NCI-H226 (cell line): ENCODE results near the gene SPEN.
"Not testable (repeated sequence)": the region's sequence is repeated elsewhere in the genome, so short reads cannot be mapped to it uniquely, and the experiment has no call there.

Experiments
- DNase-seq: peaks from one replicate; pipeline ENCODE4 v3.0.0-alpha.2; 2015

SPEN gene

DNA sequence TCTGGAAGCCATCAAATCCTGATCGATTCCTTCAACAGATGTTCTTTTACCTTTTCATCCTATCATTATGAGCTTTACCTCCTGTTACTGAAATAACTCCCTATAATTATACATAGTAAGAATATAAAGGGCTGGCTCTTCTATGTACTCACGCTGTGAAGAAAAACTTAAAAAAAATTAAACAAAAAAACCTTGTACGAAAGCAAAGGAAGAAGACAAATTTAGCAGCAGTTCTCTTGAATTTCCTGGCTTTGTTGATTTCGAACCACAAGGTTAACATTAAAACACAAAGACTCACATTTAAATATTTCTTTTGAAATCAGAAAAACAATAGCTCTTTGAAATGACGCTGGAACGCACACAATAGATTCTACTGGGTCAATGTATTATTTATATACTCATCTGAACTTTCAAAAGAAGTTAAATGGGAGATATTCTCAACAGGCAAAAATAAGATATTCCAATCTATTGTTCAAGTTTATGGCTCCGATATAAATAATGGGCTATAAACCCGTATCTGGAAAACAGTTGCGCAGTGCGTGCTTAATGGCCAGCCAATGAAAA, 13.6 kb upstream of the SPEN start:
- no peak for DNase-seq

DNA sequence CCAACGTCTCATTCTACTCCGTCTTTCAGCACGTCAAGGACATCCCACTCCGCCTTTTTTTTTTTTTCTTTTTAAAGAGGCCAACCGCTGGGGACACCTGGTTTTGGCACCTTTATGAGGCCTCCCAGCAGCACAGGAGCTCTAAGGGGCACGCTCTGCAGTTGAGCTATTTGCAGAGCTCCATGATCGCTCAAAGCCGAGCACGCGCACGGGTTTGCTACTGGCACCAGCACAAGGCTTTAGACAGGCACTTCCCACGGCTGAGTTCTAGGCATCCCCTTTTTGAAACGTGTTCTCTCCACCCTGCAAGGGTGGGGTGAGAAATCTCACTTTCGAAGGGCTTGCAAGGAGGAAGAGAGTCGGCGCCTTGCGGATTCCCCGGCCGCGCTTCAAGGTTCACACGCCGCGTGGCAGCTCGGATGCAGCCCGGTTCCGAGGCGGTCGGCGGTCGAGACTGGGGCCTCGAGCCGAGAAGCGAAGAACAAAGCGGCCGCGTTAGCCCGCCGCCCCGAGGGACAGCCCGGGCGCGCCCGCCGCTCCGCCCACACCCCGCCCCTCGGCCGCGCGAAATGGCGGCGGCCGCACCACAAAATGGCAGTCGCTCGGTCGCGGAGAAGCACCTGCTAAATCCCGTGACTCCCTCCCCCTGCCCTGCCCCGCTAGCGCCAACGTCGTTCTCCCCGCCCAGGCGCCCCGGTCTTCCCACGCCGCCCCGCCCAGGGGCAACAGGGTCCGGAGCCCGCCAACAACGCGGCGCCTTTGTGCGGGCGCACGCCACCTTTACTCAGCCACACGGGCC, 12.9 kb upstream of the SPEN start:
- DNase-seq, result peak; percentile 91

DNA sequence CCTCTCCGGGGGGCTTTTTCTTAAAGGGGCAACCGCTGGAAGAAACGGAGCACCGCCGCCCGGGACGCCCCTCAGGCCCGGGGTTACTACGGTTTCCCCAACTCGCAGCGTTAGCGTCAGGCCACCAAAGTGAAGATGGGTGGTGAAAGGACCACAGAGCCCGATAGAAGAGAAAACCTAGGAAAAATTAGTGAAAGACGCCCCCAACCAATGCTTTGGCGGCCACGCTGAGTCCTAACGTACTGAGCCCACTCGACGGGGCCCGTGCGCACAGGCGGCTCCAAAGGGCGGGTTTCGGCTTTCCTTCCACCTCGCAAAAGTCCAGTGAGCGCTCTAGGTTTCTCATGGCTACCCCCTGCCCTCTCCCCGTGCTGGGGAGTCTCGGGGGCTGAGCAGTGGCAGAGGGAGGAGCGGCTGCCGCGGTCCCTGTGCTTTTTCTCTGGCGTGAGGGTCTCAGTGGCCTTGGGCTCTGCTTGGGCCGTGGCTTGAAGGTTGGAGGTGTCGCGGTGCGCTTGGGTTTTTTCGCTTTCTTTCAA, 12.2 kb upstream of the SPEN start:
- DNase-seq, result no peak

DNA sequence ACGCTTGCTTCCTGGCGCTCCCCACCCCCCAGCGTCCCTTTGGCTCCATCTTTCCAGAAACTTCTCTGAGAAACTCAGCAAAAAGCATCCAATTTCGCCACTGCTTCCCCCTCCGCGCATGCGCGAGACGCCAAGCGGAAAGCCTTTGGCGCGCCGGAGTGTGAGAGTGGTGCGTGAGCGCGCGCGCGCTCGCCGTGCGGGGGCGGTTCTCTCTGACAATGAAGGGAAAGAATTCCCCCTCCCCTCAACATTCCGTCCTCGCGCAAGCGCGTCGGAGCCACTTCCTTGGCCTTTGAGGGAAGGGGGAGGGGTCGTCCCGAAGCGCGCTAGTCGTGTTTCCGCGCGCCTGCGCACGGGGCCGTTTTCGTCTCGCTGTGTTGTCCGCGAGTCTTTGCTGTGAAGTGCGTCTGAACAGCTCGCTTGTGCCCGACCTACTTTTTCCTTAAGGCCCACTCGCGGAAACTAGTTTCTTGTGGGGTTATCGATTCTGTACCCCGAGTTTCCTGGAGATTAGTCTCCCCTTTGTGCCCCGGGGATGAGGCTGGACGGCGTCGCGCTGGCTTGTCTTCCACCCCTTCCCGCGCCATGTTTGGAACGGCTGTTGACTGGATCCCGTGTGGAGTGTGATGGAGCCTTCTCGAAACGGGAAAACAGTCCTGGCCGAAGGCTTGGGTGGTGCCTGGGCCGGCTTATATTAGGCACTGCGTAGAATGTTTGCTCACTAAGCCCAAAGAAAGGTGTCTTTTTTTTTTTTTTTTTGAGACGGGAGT, 11.6 kb upstream of the SPEN start:
- DNase-seq, result peak; percentile 99

DNA sequence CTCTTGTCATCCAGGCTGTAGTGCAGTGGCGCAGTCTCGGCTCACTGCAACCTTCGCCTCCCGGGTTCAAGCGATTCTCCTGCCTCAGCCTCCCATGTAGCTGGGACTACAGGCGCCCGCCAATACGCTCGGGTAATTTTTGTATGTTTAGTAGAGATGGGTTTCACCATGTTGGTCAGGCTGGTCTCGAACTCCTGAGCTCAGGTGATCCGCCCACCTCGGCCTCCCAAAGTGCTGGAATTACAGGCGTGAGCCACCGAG, 11.1 kb upstream of the SPEN start:
- DNase-seq, result not testable (repeated sequence)

DNA sequence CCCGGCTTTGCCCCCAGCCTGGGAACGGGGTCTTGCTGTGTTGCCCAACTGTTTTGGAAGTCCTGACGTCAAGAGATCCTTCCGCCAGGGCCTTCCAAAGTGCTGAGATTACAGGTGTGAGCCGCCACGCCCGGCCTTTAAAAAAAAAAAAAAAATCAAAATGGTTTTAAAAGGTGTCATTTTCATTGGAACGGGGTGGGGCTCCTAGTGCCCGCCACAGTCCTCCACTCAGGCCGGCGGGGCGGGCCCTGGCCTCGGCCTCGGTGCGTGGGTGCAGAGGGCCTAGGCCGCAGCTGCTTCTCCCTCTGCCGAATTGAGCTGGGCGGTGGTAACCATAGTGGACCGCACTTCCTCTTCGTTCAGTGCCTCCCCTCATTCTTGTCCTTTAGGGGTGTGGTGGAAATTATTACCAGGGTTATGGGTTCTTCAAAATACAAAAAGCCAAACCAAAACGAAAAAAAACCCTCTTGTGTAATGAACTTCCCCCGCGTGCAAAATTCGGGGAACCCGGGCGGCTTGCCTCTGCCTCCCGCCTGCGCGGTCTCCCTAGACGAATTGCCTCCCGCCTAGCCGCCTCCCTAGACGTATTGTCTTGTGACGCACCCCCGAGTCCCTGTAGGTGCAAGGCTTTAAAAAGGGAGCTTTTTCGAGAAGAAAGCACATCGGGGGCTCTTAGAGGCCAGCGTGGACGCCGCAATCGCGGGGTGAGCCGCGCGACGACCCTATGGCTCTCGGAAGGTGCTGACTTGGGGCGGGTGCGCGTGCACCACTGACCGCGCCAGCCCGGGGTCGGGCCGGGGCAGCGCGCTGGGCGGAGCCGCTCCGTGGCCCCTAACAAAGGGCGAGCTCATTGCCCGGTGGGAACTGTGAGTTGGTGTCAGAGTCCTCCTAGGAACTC, 10.5 kb upstream of the SPEN start:
- DNase-seq, result no peak

DNA sequence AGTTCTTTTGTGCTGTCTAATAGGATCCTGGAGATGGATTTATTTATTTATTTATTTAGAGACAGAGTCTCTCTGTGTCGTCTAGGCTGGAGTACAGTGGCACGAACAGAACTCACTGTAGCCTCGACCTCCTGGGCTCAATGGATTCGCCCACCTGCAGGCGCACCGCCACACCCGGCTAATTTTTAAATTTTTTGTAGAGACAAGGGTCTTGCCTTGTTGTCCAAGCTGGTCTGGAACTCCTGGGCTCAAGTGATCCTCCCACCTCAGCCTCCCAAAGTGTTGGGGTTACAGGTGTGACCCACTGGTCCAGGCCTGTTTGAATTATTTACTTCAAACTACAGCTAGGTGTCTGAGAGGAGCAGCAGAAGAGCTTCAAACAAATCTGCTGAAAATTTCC, 9.6 kb upstream of the SPEN start:
- DNase-seq, result no peak

DNA sequence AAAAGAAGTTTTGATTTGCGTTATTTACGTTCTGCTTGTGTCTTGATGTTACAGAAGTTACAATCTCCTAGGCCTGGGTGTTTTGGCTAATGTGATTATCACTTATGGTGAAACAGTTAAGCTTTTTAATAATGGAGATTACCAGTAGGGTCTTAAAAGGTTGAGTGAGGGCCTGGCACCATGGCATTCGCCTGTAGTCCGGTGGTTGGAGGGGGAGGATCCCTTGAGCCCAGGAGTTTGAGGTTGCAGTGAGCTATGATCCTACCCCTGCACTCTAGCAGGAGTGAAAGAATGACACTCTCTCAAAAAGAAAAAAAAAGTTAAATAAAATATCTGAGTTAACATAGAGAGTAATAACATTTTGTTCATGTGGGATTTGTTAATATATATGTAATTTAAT, 8.8 kb upstream of the SPEN start:
- no peak for DNase-seq

DNA sequence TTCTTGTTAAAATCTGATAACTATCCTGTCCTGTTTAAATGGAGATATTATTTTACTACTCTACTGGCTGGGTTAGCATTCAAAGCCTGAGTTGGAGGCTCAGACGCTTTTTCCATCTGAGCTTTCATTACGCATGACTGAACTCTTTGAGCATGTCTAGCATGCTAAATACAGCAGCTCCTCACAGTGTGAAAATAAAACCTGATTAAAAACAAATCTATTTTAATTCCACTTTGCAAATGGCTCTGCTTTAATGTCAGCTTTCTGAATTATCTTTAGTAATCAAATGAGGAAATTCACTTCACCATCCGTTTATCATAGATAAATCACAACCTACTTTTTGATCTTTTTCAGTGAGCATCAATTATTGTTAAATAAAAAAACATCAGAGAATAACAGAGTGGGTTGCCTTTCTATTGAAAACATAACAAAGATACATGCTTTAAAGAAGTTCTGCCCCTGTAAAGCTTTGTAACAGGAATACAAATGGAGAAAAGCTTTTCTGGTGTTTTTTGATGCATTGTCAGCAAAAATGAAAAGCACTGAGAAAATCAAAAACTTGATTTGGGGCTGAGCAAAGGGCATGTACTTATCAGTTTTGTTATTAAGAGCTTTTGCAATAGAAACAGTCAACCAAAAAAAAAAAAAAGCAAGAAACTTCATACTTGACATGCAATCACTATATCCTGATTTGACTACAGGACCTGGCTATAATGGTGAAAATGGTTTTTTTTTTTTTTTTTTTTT, 3.5 kb upstream of the SPEN start:
- DNase-seq, result no peak

DNA sequence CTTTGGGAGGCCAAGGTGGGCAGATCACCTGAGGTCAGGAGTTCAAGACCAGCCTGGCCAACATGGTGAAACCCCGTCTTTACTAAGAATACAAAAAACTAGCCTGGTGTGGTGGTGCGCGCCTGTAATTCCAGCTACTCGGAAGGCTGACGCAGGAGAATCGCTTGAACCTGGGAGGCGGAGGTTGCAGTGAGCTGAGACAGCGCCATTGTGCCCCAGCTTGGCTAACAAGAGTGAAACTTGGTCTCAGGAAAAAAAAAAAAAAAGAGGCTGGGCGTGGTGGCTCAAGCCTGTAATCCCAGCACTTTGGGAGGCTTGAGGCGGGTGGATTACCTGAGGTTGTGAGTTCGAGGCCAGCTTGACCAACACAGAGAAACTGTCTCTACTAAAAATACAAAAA, 1.5 kb upstream of the SPEN start:
- not testable (repeated sequence) for DNase-seq

DNA sequence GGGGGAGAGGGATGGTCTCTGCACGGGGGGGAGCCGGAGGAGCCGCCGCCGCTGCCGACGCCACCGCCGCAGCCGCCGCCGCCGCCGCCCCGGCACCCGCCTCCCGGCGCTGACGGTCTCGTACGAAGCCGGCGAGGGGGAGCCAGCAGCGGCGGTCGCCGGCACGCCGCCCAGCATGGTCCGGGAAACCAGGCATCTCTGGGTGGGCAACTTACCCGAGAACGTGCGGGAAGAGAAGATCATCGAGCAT, 311 bp downstream of the SPEN start:
- no peak for DNase-seq

DNA sequence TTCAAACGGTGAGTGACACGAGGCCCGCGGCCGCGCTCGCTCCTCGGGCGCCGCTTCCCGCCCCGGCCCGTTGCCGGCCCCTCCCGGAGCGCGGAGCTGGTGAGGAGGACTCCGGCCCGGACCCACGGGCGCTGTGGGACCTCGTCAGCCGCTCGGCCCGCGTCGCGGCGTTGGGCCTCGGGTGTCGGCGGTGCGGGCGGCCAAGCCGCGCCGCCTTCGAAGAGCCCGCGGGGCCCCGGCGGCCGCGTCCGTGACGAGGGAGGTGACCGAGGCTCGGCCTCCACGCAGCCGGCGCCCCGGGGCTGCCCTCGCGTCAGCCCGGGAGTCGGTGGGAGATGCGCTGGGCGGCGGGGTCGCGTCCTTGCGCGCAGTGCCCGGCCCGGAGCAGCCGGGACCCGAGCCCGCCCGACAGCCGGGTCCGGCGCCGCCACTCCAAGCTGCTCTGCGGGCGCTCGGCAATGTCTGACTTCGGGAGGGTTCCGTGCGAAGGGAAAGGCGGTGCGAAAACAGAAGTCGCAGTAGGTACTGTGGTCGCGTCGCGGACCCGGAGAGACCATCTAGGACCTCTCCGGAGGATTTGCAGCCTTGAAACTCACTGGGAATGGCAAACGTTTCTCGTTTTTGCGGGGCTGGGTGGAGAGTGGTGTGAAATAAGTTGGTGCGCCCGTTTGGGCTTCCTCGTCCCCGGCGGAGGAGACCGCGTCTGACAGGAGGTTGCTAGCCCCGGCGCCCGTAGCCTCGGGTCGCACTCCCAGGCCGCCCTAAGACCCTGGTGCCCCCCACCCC, 829 bp downstream of the SPEN start:
- DNase-seq, result no peak

DNA sequence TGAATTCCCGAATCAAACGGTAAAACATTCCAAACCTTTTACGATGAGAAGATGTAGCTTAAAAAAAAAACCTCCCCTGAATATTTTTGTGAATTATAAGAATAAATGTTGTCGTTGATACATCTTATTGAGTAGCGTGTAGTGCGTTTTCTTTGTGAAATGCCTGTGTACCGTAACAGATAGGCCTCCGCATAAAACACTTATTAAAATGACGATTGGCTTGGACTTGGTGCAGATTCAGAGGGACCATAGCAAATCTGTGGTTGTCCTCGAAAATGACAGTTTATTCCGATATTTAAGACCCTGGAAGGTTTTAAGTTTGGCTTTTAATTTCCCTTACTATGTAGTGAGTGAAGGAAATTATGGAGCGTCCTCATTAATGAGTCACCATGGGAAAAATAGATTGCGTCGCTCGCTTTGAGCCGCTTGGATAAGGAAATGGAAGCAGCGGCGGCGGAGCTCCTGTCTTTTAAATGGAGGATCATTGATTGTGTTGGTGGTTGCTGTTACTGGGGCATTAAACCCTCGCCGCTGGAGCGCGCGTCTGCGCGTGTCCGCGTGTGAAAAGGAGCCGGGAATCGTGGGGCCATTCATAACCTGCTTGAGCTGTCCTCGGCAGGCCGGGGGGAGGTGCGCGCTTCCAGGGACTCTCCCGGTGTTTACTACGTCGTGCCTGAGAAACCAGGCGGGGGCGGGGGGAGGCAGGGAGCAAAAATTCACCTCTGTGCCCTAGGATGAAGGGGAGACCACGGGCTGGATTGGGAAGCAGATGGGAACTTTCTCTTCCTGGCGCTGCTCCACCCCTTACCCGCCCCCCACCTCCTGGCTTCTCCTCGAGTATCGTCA, 1.6 kb downstream of the SPEN start:
- peak; percentile 88 for DNase-seq

DNA sequence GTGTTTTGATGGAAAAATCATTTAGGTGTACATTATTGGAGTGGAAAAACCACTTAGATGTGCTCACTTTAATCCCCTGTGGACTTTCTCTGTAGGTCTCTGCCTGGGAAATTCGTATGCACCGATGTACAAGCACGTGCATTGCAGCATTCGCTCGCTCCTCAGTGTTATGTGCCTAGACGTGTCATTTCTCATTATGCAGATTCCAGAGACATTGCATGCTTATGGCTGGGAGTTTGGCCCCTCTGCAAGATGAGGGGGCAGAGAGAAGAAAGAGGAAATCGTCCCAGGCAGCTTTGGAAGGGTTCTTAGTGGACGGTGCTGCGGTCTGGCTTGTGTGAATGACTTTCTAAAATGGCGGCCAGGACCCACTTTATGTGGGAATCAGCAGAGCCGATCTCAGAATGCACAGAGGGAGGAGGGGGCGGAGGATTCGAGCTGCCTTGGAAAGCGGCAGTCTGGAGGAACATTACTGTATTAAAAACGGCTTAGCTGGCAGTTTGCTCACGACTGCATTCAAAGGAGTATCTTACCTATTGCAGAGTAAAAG, 2.3 kb downstream of the SPEN start:
- DNase-seq, result peak; percentile 60

DNA sequence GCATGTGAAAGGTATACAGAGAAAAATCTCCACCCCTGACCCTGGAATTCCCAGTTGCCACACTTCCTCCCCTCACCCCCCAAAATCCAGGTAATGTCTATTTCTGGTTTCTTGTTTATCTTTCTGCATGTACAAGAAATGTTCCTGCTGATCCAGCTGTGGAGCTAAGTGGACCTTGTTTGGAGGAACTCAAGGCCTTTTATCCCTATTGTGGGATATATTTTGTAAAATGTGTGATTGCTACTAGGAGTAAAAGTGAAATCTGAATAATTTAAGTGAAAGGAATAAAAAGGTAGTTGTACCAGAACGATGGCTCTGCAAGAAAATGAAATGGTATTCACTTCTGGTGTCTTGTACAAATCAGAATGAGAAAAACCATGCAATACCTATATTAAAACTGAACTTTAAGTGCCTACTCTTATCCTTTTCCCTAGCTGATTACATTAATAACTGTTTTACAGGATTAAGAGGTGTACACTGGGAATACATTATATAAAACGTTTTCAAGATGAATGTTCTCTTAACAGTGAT, 3.0 kb downstream of the SPEN start:
- no peak for DNase-seq

DNA sequence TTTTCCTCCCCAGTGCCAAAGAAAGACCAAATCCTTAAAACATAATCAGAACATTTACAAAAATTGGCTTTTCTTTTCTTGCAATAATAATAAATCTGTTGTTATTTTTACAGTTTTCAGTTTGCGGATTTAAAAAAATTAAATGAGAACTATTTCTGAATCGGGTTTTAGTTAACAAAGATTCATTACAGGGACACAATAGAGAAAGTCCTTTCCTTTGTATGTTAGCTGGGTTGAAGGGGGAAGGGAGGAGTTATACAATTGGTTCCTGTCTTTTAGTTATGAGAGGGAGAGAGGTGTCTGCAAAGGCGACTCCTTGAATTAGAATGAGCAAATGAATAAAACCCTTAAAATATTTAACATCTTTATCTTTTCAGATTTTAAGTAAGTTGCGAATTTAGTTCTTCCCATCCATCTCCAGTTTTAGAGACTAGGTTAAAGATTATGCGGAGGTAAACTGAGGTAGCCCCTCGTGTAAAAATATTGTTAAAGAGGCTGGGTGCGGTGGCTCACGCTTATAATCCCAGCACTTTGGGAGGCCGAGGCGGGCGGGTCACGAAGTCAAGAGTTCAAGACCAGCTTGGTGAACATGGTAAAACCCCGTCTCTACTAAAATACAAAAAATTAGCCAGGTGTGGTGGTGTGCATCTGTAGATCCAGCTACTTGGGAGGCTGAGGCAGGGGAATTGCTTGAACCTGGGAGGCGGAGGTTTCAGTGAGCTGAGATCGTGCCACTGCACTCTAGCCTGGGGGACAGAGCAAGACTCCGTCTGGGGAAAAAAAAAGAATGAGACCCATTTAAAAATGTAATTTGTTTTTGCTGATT, 3.9 kb downstream of the SPEN start:
- DNase-seq, result no peak

DNA sequence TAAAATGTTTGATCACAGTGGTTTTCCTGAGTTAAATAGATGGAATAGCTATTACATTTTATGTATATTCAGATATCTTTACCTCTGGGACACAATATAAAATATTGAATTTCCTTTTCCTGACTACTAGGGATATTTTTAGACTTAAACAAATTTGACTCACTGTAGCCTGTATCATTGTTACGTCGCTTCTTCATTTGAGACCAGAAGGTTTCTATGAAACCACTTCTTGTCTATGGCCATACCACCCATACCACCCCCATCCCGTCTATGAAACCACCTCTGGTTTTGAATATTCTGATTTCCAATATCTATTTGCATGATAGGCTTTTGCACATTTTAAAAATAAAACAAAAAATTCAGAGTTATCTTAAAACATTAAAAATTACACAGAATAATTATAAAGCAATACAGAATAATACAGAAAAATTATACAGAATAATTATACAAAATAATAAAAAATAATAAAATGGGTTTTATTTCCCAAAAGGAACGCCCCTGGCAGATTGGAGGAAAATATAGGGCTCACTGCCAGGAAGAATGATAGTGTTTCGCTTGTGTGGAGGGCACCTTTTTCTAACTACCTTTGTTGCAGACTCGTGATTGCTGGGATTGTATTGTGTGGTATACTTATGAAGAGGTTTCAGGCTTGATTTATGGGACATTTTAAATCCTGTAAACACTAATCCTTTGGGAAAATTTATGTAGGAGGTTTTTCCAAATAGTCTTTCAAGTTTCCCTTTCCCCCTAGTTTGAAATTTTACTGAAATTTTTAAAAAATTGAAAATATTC, 4.7 kb downstream of the SPEN start:
- DNase-seq, result no peak

DNA sequence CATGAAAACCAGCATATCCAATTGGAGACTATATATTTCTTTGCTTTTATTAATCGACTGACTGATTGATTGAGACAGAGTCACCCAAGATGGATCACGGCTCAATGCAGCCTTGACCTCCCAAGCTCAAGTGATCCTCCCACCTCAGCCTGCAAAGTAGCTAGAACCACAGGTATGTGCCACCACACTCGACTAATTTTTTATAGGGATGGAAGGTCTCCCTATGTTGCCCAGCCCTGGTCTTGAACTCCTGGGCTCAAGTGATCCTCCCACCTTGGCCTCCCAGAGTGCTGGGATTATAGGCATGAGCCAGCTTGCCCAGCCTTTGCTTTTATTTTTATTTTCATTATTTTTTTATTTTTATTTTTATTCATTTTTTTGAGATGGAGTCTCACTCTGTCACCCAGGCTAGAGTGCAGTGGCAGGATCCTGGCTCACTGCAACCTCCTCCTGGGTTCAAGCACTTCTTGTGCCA, 5.4 kb downstream of the SPEN start:
- no peak for DNase-seq
